ENCODE data around the gene LCN6.
"Not testable (repeated sequence)": the region's sequence is repeated elsewhere in the genome, so short reads cannot be mapped to it uniquely, and the experiment has no call there.

Gene LCN6

DNA sequence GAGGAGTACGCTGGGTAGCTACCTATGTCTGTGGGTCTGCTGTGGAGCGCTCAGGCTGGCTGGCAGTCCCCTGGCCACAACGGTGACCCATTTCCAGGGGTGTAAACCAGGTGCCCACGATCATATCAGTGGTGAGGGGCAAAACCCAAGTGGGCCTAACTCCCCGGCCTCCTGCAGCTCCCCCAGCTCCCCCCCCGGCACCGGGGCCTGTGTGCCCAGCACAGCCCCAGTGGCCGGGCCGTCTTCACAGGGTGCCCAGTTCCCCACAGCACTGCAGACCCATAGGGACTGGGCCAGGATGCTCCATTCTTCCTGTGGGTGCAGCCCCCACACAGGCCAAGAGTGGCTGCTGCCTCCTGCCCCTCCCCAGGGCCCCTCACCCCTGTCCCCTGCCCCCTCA is 10.7 kb upstream of the LCN6 start:
- no peak for DNase-seq

DNA sequence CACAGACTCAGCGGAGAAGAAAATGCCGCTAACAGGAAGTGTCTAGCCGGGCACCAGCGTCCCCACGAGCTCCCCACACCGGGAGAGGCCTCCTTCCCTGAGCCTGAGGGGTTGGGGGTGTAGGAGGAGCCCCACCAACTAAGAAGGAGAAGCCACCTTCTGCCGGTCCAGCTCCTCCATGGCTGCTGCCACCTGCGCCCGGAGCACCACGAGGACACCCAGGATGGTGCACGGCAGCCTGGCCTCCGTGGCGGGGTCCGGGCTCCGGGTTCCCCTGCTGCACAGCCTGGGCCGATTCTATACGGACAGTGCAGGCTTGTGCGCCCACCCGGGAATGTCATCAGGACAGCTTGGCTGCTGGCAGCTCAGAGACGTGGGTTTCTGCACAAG is 9.4 kb upstream of the LCN6 start:
- no peak for DNase-seq

DNA sequence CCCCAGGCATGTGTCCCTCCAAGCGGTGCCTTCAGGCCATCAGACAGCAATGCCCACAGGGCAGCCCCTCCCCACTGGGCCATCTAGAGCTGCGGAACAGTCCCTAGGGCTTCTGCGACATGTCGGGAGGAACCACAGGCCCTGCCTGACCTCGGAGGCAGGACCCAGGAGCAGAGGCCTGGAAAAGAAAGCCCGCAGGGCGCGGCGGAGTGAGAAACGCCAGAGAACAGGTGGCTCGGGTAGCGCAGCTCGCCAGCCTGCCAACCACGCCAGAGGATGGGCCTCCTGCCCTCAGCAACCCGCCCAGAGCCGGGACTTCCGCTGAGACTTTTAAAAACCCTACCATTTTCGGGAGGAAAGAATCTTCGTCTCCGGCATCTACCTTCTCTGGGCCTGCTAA is 9.0 kb upstream of the LCN6 start:
- DNase-seq: no peak

- no peak for DNase-seq
Observed at GRCh38 chr9:136756836-136757235, 8.5 kb upstream of the LCN6 start.

- no peak for DNase-seq
Observed at GRCh38 chr9:136756134-136756438, 7.8 kb upstream of the LCN6 start.

- DNase-seq: not testable (repeated sequence)
Observed at GRCh38 chr9:136755302-136756133, 7.2 kb upstream of the LCN6 start.

GRCh38 chr9:136754626-136755301 is 6.4 kb upstream of the LCN6 start:
- no peak for DNase-seq

GRCh38 chr9:136754059-136754572 is 5.8 kb upstream of the LCN6 start:
- no peak for DNase-seq

DNA sequence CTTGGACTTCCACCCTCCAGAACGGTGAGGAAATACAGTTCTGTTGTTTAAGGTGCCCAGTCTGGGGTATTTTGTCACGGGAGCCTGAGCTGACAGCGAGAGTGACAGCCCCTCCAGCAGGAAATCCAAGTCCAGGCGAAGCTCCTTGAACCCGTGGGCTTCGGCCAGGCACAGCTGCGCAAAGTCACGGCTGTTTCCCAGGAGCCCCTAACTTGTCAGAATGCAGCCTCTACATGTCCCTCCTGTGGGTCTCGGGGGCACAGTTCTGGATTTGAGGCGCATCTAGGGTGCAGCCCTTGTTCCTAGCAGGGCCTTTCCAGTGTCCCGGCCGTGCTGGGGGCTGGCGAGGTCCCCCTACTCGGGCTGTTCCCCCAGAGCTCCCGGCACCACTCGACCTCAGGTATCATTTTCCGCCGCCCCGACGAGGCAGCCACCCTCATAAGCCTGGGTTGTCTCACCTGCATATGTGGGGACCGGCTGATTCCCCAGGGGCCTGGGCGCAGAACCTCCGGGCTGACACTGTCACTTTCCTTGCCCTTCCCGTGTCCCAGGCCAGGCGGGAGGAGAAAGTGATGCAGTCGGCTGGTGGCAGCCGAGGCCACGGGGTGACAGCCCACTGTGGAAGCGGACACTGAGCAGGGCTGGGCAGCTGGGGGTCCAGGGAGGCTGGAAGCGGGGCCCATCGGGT is 5.2 kb upstream of the LCN6 start:
- no peak for DNase-seq

DNA sequence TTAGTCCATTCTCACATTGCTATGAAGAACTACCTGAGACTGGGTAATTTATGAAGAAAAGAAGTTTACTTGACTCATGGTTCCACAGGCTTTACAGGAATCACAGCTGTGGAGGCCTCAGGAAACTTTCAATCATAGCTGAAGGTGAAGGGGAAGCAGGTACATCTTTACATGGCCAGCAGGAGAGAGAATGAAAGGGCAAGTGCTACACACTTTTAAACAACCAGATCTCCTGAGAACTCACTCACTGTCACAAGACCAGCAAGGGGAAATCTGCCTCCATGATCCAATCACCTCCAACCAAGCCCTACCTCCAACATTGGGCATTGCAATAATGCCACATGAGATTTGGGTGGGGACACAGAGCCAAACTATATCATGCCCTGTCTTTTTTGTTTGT is 3.5 kb upstream of the LCN6 start:
- no peak for DNase-seq

GRCh38 chr9:136751244-136751643 is 2.9 kb upstream of the LCN6 start:
- DNase-seq: no peak

DNA sequence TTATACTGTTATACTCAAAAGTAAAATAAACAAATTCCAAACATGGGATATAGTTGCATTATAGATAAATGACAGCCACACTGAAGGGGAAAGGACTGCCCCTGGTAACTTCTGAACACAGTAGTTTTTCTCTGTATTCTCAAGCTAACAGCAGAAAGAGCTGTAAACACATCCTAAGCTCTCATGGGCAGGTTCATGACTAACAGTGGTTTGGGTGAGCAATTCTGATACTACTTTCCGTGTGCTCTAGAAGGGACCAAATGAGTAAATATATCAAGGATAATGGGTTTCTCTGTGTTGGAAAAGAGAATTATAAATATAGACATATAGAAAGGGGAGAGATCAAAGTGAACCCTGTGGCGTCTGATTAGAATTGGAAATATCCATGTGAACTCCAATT is 2.2 kb upstream of the LCN6 start:
- no peak for DNase-seq

DNA sequence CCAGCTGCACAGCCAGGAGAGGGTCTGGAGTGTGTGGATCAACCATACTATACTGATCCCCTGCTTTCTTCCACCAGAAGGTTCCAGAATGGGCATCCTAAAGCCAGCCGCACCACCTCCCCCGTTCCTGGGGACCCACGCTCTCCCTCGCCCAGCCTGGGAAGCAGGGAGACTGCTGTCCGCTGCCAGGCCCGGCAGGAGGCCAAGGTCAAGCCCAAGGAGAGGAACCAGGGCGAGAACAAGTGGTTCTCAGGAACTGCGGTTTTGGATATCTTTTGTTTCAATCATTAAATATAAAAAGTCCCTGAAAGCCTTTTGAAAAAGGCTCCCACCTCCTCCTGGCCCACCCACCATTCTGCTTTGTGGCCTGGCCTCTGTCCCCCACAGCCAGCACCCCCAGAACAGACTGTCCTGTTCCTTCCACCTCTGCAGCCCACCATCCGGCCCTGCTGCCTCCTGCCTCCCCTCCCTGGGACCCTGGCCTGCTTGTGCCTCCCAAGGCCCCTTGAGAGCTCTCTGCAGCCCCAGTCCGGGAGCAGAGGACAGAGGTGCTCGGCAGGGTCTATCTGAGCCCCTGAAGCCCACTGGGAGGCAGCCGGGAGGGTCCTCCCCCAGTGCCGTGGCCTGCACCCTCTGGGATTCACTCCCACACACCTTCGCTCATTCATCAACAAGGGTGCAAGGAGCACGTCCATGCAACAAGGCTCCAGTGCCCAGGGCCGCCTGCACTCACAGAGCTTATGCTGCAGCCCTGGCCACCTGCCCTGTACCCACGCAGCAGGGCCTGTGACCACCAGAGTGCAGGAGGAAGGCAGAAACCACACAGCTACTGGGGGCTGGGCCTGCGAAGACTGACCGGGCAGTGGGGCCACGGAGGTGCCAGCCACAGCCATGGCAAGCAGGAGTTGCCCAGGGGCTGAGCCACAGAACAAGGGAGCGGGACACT is 614 bp upstream of the LCN6 start:
- no peak for DNase-seq

GRCh38 chr9:136747161-136748060 is 914 bp downstream of the LCN6 start:
- DNase-seq: no peak

- DNase-seq: no peak
Observed at GRCh38 chr9:136746621-136747020, 1.7 kb downstream of the LCN6 start.

- no peak for DNase-seq
Observed at GRCh38 chr9:136746155-136746490, 2.2 kb downstream of the LCN6 start.

GRCh38 chr9:136745389-136746154 is 2.8 kb downstream of the LCN6 start:
- no peak for DNase-seq

DNA sequence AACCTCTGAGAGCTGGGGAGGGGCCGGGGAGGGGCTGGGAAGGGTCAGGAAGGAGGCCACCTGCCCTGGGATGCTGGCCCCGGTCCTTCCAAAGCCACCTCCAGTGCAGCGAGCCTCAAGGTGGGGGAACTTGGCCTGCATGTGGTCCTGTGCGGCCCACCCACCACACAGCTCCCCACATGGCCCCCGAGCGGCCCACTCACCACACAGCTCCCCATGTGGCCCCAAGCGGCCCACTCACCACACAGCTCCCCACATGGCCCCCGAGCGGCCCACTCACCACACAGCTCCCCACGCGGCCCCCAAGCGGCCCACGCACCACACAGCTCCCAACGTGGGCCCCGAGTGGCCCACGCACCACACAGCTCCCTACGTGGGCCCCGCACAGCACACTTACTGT is 3.6 kb downstream of the LCN6 start:
- DNase-seq: no peak

- no peak for DNase-seq
Observed at GRCh38 chr9:136743639-136744211, 4.6 kb downstream of the LCN6 start.

- DNase-seq: no peak
Observed at GRCh38 chr9:136742591-136743391, 5.5 kb downstream of the LCN6 start, which contains the start of gene LCN10. LCN10 (minus strand) TSS chr9:136742940; CDS start chr9:136742903, 37 bp downstream.

All from CD4-positive, alpha-beta T cell treated with Interferon alpha-2 for 1 hour (primary cell).